Activated CD4-positive, alpha-beta T cell treated with anti-CD3 and anti-CD28 coated beads, Interleukin-2, amount 10 ng/mL, durations not matched to agents 7 days and 5 days (primary cell): Measurements from ENCODE around the gene KIAA0825. TPM values are rescaled to one million over a fixed set of nuclear protein-coding genes. Genes with fewer than 3 reads are reported as not detected.
"Not testable (repeated sequence)": the region's sequence is repeated elsewhere in the genome, so short reads cannot be mapped to it uniquely, and the experiment has no call there.

ENCODE experiments used
- CTCF ChIA-PET: fragments of 350-600 bp; sonication (Branson Sonifier 250); formaldehyde crosslinking; loops from one replicate; lab custom pipeline; 2021; ENCODE audit warnings: antibody characterized with exemption; lab: Charles Lee
- POLR2A ChIA-PET: fragments of 350-600 bp; sonication (Branson Sonifier 250); formaldehyde crosslinking; loops from one replicate; lab custom pipeline; 2021; ENCODE audit warnings: antibody characterized with exemption; lab: Charles Lee
- DNase-seq: peaks from one replicate; pipeline ENCODE4 v3.0.0-alpha.2; 2020
- H3K27ac Mint-ChIP-seq: one replicate; pipeline ENCODE4 v1.8.0; 2021; ENCODE audit warnings: mild to moderate bottlenecking, moderate library complexity, mixed read lengths
- H3K27me3 Mint-ChIP-seq: one replicate; pipeline ENCODE4 v1.8.0; 2021; ENCODE audit warnings: mixed read lengths
- H3K36me3 Mint-ChIP-seq: one replicate; pipeline ENCODE4 v1.8.0; 2021; ENCODE audit warnings: low read depth, mixed read lengths
- H3K4me1 Mint-ChIP-seq: one replicate; pipeline ENCODE4 v1.8.0; 2021; ENCODE audit warnings: mixed read lengths
- H3K4me3 Mint-ChIP-seq: one replicate; pipeline ENCODE4 v1.8.0; 2021; ENCODE audit warnings: mild to moderate bottlenecking, moderate library complexity, mixed read lengths
- H3K9me3 Mint-ChIP-seq: one replicate; pipeline ENCODE4 v1.8.0; 2021; ENCODE audit warnings: mixed read lengths
- total RNA-seq, 2 experiments: library from RNA; stranded (reverse); gene quantifications; one replicate each; pipeline ENCODE4 v1.2.3, GENCODE V29; 2021

KIAA0825 gene
- total RNA-seq, 2 experiments from 2014 or later = 2.1 to 2.7 TPM

- H3K4me3 Mint-ChIP-seq = no peak overlapping the region
- DNase-seq = no peak
- H3K27ac Mint-ChIP-seq = no peak overlapping the region
- no peaks in the 10 kb centered on the region for H3K27me3 Mint-ChIP-seq
- H3K4me1 Mint-ChIP-seq = no peaks in the 10 kb centered on the region
- POLR2A ChIA-PET = no interaction called here
- CTCF ChIA-PET = no interaction called here
- no peaks in the 10 kb centered on the region for H3K36me3 Mint-ChIP-seq
- no peaks in the 10 kb centered on the region for H3K9me3 Mint-ChIP-seq
These were observed 256.3 kb downstream of the KIAA0825 start for GRCh38 chr5:94361832-94362796.

GRCh38 chr5:94361161-94361560 is 257.2 kb downstream of the KIAA0825 start:
- Mint-ChIP-seq H3K36me3 (no peaks in the 10 kb centered on the region), H3K27ac (no peak overlapping the region), H3K4me1 (no peaks in the 10 kb centered on the region), H3K4me3 (no peak overlapping the region), H3K27me3 (no peaks in the 10 kb centered on the region), H3K9me3 (no peaks in the 10 kb centered on the region)
- CTCF ChIA-PET = no interaction called here
- no peak for DNase-seq
- POLR2A ChIA-PET = no interaction called here

- H3K4me1 Mint-ChIP-seq = no peaks in the 10 kb centered on the region
- no peak overlapping the region for H3K4me3 Mint-ChIP-seq
- no peaks in the 10 kb centered on the region for H3K36me3 Mint-ChIP-seq
- H3K27me3 Mint-ChIP-seq = no peaks in the 10 kb centered on the region
- no peaks in the 10 kb centered on the region for H3K9me3 Mint-ChIP-seq
- H3K27ac Mint-ChIP-seq = no peak overlapping the region
- DNase-seq = no peak
- POLR2A ChIA-PET = no interaction called here
- CTCF ChIA-PET = no interaction called here
These were observed 257.8 kb downstream of the KIAA0825 start for GRCh38 chr5:94360382-94361130.

DNA sequence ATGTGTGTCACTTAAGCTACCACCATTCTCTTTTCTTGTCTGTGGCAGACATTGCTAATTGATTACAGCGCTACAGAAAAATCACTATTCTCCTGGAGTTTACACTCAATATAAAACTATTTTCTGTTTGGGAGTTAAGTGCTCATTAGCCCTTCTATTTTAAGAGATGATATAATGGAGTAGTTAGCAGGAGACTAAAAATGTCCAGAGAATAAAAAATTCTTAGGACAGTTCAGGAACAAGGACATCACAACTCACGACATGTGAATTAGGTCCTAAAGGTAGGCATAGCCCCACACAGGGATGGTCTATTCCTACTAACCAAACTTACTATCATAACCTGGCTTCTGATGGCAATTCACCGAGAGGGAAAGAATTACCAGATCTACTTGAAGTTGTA is 258.5 kb downstream of the KIAA0825 start:
- H3K27ac Mint-ChIP-seq = no peak overlapping the region
- ChIA-PET POLR2A (no interaction called here), CTCF (no interaction called here)
- H3K36me3 Mint-ChIP-seq = no peaks in the 10 kb centered on the region
- H3K27me3 Mint-ChIP-seq = no peaks in the 10 kb centered on the region
- DNase-seq = no peak
- H3K4me1 Mint-ChIP-seq = no peaks in the 10 kb centered on the region
- no peaks in the 10 kb centered on the region for H3K9me3 Mint-ChIP-seq
- no peak overlapping the region for H3K4me3 Mint-ChIP-seq

GRCh38 chr5:94355811-94356210 is 262.6 kb downstream of the KIAA0825 start:
- H3K4me1 Mint-ChIP-seq = no peaks in the 10 kb centered on the region
- no peaks in the 10 kb centered on the region for H3K36me3 Mint-ChIP-seq
- H3K27ac Mint-ChIP-seq = no peak overlapping the region
- ChIA-PET POLR2A (no interaction called here), CTCF (no interaction called here)
- no peaks in the 10 kb centered on the region for H3K27me3 Mint-ChIP-seq
- no peak overlapping the region for H3K4me3 Mint-ChIP-seq
- no peak for DNase-seq
- H3K9me3 Mint-ChIP-seq = no peaks in the 10 kb centered on the region

DNA sequence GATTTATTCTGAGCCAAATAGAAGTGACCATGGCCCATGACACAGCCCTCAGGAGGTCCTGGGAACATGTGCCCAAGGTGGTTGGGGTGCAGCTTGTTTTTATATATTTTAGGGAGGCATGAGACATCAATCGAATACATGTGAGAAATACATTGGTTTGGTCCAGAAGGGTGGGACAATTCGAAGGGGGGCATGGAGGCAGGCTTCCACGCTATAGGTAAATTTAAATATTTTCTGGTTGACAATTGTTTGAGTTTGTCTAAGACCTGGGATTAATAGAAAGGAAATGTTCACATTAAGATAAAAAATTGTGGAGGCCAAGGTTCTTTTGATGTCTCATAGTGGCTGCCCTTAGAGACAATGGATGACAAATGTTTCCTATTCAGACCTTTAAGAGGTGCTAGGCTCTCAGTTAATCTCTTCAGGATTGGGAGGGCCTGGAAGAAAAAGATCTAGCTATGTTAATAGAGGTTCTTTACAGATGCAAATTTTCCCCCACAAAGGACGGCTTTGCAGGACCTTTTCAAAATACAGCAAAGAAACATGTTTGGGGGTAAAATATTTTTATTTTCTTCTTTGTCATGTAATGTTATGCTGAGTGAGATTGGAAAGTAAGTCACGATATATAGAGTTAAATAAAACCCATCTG is 263.4 kb downstream of the KIAA0825 start:
- H3K27ac Mint-ChIP-seq, DNase-seq, H3K4me1 Mint-ChIP-seq, H3K36me3 Mint-ChIP-seq, POLR2A ChIA-PET, H3K27me3 Mint-ChIP-seq, H3K9me3 Mint-ChIP-seq, CTCF ChIA-PET, H3K4me3 Mint-ChIP-seq: not testable (repeated sequence)

DNA sequence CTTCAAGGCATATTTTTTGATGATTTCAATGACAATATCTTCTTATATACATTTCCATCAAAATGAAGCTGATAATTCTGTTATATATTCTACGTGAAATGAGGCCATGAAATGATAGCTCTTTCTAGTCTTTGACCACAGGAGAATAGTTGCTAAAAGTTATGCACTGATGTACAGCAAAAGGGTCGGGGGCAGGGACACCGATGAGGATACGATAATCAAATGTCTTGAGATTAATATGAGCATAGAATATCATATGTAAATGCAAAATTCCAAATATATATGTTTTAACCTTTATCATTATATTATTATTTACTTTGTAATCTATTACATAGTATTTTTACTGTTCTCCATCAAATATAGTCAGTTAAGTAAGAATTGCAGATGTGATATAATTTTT is 264.8 kb downstream of the KIAA0825 start:
- Mint-ChIP-seq H3K27ac (no peak overlapping the region), H3K9me3 (peaks cover 2% of the 10 kb centered on the region), H3K4me3 (no peak overlapping the region), H3K36me3 (no peaks in the 10 kb centered on the region), H3K4me1 (peaks cover 6% of the 10 kb centered on the region), H3K27me3 (no peaks in the 10 kb centered on the region)
- DNase-seq = no peak
- ChIA-PET CTCF (no interaction called here), POLR2A (no interaction called here)

GRCh38 chr5:94347130-94347529 is 271.3 kb downstream of the KIAA0825 start:
- no peak overlapping the region for H3K4me3 Mint-ChIP-seq
- no peaks in the 10 kb centered on the region for H3K27me3 Mint-ChIP-seq
- peaks cover 6% of the 10 kb centered on the region for H3K4me1 Mint-ChIP-seq
- DNase-seq = no peak
- H3K9me3 Mint-ChIP-seq = peaks cover 11% of the 10 kb centered on the region
- H3K27ac Mint-ChIP-seq = no peak overlapping the region
- POLR2A ChIA-PET = no interaction called here
- H3K36me3 Mint-ChIP-seq = no peaks in the 10 kb centered on the region
- CTCF ChIA-PET = no interaction called here

DNA sequence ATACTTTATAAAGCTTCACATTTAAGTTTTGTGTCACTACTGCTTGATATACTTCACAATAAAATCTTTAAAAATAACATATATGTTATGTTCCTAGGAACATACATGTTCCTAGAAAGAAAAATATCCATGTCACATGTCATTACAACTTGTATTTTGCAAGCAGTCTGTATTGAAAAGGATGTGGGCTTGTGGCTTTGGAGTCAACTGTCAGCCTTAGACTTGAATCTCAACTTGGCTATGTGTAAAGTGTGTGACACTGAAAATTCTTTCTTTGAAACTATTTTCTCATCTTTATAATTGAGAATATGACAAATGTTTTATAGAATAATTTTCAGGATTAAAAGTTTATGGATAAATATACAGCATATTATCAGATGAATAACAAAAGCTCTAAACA is 273.1 kb downstream of the KIAA0825 start:
- H3K36me3 Mint-ChIP-seq = no peaks in the 10 kb centered on the region
- H3K27ac Mint-ChIP-seq = no peak overlapping the region
- peaks cover 6% of the 10 kb centered on the region for H3K4me1 Mint-ChIP-seq
- peaks cover 11% of the 10 kb centered on the region for H3K9me3 Mint-ChIP-seq
- POLR2A ChIA-PET = no interaction called here
- no peaks in the 10 kb centered on the region for H3K27me3 Mint-ChIP-seq
- no peak overlapping the region for H3K4me3 Mint-ChIP-seq
- CTCF ChIA-PET = interaction anchor here (0.6 kb wide), 1 partner anchor 577 kb away, joined by 3 read pairs; no protein-coding TSS in a partner anchor
- DNase-seq = no peak

- DNase-seq = no peak
- Mint-ChIP-seq H3K36me3 (no peaks in the 10 kb centered on the region), H3K27me3 (no peaks in the 10 kb centered on the region), H3K9me3 (no peaks in the 10 kb centered on the region), H3K4me3 (no peak overlapping the region), H3K4me1 (no peaks in the 10 kb centered on the region), H3K27ac (no peak overlapping the region)
- CTCF ChIA-PET = no interaction called here
- POLR2A ChIA-PET = no interaction called here
These were observed 280.8 kb downstream of the KIAA0825 start for GRCh38 chr5:94337617-94338016.

GRCh38 chr5:94335936-94336335 is 282.5 kb downstream of the KIAA0825 start:
- H3K4me1 Mint-ChIP-seq = no peaks in the 10 kb centered on the region
- no peaks in the 10 kb centered on the region for H3K36me3 Mint-ChIP-seq
- no peaks in the 10 kb centered on the region for H3K9me3 Mint-ChIP-seq
- ChIA-PET CTCF (no interaction called here), POLR2A (no interaction called here)
- DNase-seq = no peak
- H3K4me3 Mint-ChIP-seq = no peak overlapping the region
- no peaks in the 10 kb centered on the region for H3K27me3 Mint-ChIP-seq
- H3K27ac Mint-ChIP-seq = no peak overlapping the region

DNA sequence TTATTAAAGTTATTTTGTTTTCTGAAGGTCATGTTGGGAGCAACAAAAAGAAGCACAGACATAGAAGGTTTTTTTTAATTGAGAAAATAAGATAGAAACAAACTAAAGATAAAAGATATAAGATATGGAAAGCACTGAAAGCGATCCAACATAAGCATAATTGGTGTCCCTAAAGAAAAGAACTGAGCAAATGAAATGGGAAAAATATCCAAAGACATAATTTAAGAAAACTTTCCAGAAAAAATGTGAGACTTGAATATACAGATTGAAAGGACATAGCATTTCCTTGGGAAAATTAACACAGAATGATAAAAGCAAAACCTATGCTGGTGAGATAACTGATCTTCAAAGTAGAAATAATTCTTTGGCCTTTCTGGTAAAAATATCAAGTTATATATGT is 289.3 kb downstream of the KIAA0825 start:
- Mint-ChIP-seq H3K36me3 (no peaks in the 10 kb centered on the region), H3K27ac (no peak overlapping the region), H3K9me3 (peaks cover 5% of the 10 kb centered on the region), H3K4me3 (no peak overlapping the region), H3K27me3 (no peaks in the 10 kb centered on the region), H3K4me1 (no peaks in the 10 kb centered on the region)
- DNase-seq = no peak
- ChIA-PET CTCF (no interaction called here), POLR2A (no interaction called here)

GRCh38 chr5:94326586-94326985 is 291.8 kb downstream of the KIAA0825 start:
- POLR2A ChIA-PET = no interaction called here
- Mint-ChIP-seq H3K9me3 (peaks cover 5% of the 10 kb centered on the region), H3K4me3 (no peak overlapping the region), H3K27ac (no peak overlapping the region), H3K27me3 (no peaks in the 10 kb centered on the region), H3K36me3 (no peaks in the 10 kb centered on the region), H3K4me1 (no peaks in the 10 kb centered on the region)
- CTCF ChIA-PET = no interaction called here
- no peak for DNase-seq
